ENCODE data around the gene STPG4.

STPG4 gene

DNA sequence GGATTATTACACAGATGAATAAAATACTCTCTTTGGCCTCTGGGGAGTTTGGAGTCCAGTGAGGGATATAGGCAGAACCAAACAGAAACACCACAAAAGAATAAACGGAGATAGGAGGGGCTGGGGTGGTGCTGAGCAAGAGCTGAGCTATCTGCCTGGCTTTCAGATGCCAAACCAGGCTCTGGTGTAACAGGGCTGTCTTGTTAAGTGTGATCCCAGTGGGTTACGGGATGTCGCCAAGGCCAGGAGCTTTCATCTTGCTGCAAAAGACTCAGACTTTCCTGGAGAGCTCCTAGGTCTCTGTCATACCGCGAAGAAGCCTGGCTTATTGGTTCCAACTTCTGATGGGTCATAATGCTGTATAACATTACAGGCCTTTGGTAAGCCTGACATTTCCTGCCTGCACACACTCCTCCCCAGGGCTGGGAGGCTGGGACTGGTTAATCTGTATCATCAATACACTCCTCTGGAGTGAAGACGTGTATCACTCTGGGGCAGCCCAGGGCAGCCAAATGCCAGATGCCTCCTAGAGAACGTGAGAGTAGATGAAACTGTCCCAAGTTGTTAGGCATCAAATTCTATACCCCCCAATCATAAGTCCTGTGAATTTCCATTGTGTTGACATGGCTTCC, 60.5 kb downstream of the STPG4 start:
- H2AFZ ChIP-seq (ENCODE audit: low read length) = no peak overlapping the region
- no peak overlapping the region for H3K4me3 ChIP-seq (ENCODE audit: low read length)
- H3K9ac ChIP-seq (ENCODE audit: low read length) = no peak overlapping the region
- no peaks in the 10 kb centered on the region for H3K9me2 ChIP-seq (replicated peaks; ENCODE audit: insufficient read depth, low read length)
- H3K4me2 ChIP-seq (ENCODE audit: low read depth, low read length) = no peak overlapping the region
- no peaks in the 10 kb centered on the region for H3F3A ChIP-seq (ENCODE audit: insufficient read depth, low read length)
- H3K9me3 ChIP-seq (replicated peaks; ENCODE audit: insufficient read depth, low read length) = no peaks in the 10 kb centered on the region
- no peaks in the 10 kb centered on the region for H3K27me3 ChIP-seq (replicated peaks; ENCODE audit: insufficient read depth, low read length)
- no peak for DNase-seq
- TF ChIP-seq EZH2 (optimal IDR thresholded peaks at IDR 0.05; ENCODE audit: low read depth, low read length) (no peak), EZH2phosphoT487 (IDR thresholded peaks at IDR 0.05; ENCODE audit: low read length) (no peak)
- TF ChIP-seq, protein P1, sequence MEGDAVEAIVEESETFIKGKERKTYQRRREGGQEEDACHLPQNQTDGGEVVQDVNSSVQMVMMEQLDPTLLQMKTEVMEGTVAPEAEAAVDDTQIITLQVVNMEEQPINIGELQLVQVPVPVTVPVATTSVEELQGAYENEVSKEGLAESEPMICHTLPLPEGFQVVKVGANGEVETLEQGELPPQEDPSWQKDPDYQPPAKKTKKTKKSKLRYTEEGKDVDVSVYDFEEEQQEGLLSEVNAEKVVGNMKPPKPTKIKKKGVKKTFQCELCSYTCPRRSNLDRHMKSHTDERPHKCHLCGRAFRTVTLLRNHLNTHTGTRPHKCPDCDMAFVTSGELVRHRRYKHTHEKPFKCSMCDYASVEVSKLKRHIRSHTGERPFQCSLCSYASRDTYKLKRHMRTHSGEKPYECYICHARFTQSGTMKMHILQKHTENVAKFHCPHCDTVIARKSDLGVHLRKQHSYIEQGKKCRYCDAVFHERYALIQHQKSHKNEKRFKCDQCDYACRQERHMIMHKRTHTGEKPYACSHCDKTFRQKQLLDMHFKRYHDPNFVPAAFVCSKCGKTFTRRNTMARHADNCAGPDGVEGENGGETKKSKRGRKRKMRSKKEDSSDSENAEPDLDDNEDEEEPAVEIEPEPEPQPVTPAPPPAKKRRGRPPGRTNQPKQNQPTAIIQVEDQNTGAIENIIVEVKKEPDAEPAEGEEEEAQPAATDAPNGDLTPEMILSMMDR (IDR thresholded peaks at IDR 0.05; ENCODE audit: low read length) = no peak
- H3K4me1 ChIP-seq (ENCODE audit: low read length) = no peaks in the 10 kb centered on the region
- H3K27ac ChIP-seq (ENCODE audit: low read length) = no peak overlapping the region
- no peaks in the 10 kb centered on the region for H4K20me1 ChIP-seq (ENCODE audit: insufficient read depth, low read length)
- no peaks in the 10 kb centered on the region for H3K79me2 ChIP-seq (ENCODE audit: low read length)
- H3K36me3 ChIP-seq (replicated peaks; ENCODE audit: insufficient read depth, low read length) = no peaks in the 10 kb centered on the region

DNA sequence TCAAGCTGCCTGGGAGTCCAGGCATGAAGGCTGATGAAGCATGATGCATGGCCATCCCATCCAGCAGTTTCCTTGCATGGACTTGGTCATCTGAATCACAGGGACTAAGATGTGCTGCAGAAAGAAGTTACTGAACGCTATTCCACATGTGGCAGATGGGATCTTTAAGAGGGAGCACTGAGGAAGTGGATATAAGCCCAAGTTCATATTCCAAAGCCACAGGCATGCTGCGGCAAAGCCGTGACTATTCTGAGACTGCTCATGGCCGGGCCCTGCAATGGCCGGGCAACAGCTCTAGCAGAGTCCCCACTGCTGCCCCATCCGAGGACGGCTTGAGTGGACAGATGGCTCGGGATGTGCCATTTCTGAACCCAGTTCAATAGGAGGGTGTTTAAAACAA, 61.5 kb downstream of the STPG4 start:
- H3K4me2 ChIP-seq (ENCODE audit: low read depth, low read length) = no peak overlapping the region
- no peak overlapping the region for H3K27ac ChIP-seq (ENCODE audit: low read length)
- H3K9me3 ChIP-seq (replicated peaks; ENCODE audit: insufficient read depth, low read length) = no peaks in the 10 kb centered on the region
- H2AFZ ChIP-seq (ENCODE audit: low read length) = no peak overlapping the region
- TF ChIP-seq, protein P1 (IDR thresholded peaks at IDR 0.05; ENCODE audit: low read length) = no peak
- TF ChIP-seq EZH2phosphoT487 (IDR thresholded peaks at IDR 0.05; ENCODE audit: low read length) = no peak
- TF ChIP-seq EZH2 (optimal IDR thresholded peaks at IDR 0.05; ENCODE audit: low read depth, low read length) = no peak
- H3F3A ChIP-seq (ENCODE audit: insufficient read depth, low read length) = no peaks in the 10 kb centered on the region
- no peaks in the 10 kb centered on the region for H3K27me3 ChIP-seq (replicated peaks; ENCODE audit: insufficient read depth, low read length)
- no peak overlapping the region for H3K9ac ChIP-seq (ENCODE audit: low read length)
- no peaks in the 10 kb centered on the region for H3K79me2 ChIP-seq (ENCODE audit: low read length)
- H3K4me1 ChIP-seq (ENCODE audit: low read length) = no peaks in the 10 kb centered on the region
- no peak overlapping the region for H3K4me3 ChIP-seq (ENCODE audit: low read length)
- DNase-seq = no peak
- no peaks in the 10 kb centered on the region for H3K36me3 ChIP-seq (replicated peaks; ENCODE audit: insufficient read depth, low read length)
- H3K9me2 ChIP-seq (replicated peaks; ENCODE audit: insufficient read depth, low read length) = no peaks in the 10 kb centered on the region
- no peaks in the 10 kb centered on the region for H4K20me1 ChIP-seq (ENCODE audit: insufficient read depth, low read length)

DNA sequence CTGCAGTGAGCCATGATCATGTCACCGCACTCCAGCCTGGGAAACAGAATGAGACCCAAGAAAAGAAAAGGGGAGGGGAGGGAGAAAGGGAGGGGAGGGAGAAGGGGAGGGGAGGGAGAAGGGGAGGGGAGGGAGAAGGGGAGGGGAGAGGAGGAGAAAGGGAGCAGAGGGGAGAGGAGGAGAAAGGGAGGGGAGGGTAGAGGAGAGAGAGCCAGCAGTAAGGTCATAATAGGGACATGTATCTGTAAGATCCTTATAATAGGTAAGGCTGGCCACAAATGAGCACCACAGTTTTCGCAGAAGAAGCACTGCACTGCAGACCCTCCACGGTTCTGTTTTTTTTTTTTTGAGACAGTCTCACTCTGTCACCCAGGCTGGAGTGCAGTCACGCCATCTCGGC, 62.6 kb downstream of the STPG4 start:
- no peaks in the 10 kb centered on the region for H3K36me3 ChIP-seq (replicated peaks; ENCODE audit: insufficient read depth, low read length)
- H3K4me1 ChIP-seq (ENCODE audit: low read length) = no peaks in the 10 kb centered on the region
- no peak overlapping the region for H3K27ac ChIP-seq (ENCODE audit: low read length)
- no peaks in the 10 kb centered on the region for H3K79me2 ChIP-seq (ENCODE audit: low read length)
- H4K20me1 ChIP-seq (ENCODE audit: insufficient read depth, low read length) = no peaks in the 10 kb centered on the region
- H3K9ac ChIP-seq (ENCODE audit: low read length) = no peak overlapping the region
- no peaks in the 10 kb centered on the region for H3K27me3 ChIP-seq (replicated peaks; ENCODE audit: insufficient read depth, low read length)
- no peak for DNase-seq
- H3K4me3 ChIP-seq (ENCODE audit: low read length) = no peak overlapping the region
- no peaks in the 10 kb centered on the region for H3K9me3 ChIP-seq (replicated peaks; ENCODE audit: insufficient read depth, low read length)
- H3F3A ChIP-seq (ENCODE audit: insufficient read depth, low read length) = no peaks in the 10 kb centered on the region
- no peaks in the 10 kb centered on the region for H3K9me2 ChIP-seq (replicated peaks; ENCODE audit: insufficient read depth, low read length)
- no peak overlapping the region for H3K4me2 ChIP-seq (ENCODE audit: low read depth, low read length)
- TF ChIP-seq, protein P1 (IDR thresholded peaks at IDR 0.05; ENCODE audit: low read length) = no peak
- TF ChIP-seq EZH2phosphoT487 (IDR thresholded peaks at IDR 0.05; ENCODE audit: low read length) (no peak), EZH2 (optimal IDR thresholded peaks at IDR 0.05; ENCODE audit: low read depth, low read length) (no peak)
- no peak overlapping the region for H2AFZ ChIP-seq (ENCODE audit: low read length)

Measured in MM.1S (cell line).